Caco-2 (cell line): ENCODE measurements around the gene C1QL1. TPM values are rescaled to one million over a fixed set of nuclear protein-coding genes. Genes with fewer than 3 reads are reported as not detected.
A peak's percentile ranks its signal among the peaks of the same experiment; 100 is the strongest.

Experiments
- BruUV-seq: library from RNA; stranded (reverse); fragments of 400-500 nt; replicated peaks from 2 replicates; lab custom pipeline; 2021; lab: Mats Ljungman, UMichigan
- CTCF ChIA-PET: fragments of 300-600 bp; sonication (Branson Sonifier 250); formaldehyde crosslinking; loops from one replicate; lab custom pipeline; 2022; ENCODE audit warnings: antibody characterized with exemption; lab: Charles Lee
- POLR2A ChIA-PET: fragments of 300-600 bp; sonication (Branson Sonifier 250); formaldehyde crosslinking; loops from one replicate; lab custom pipeline; 2022; ENCODE audit warnings: antibody characterized with exemption; lab: Charles Lee
- DNase-seq, 2 experiments: peaks; one replicate each; pipeline versions ENCODE4 v3.0.0 to v3.0.0-alpha.2; 2020 to 2022
- H3K27me3 ChIP-seq: replicated peaks from 2 replicates; pipeline ENCODE4 v1.6.0; 2011; ENCODE audit warnings: low read length; ENCODE audit not compliant: control insufficient read depth, insufficient read depth
- H3K36me3 ChIP-seq: 2 replicates; pipeline ENCODE4 v1.5.1; 2011; ENCODE audit warnings: low read length; ENCODE audit not compliant: control insufficient read depth, insufficient read depth
- H3K4me1 ChIP-seq: fragments of 250-450 bp; sonication (Bioruptor Pico); 2 replicates; pipeline ENCODE4 v1.5.1; 2020; ENCODE audit warnings: mild to moderate bottlenecking
- H3K4me3 ChIP-seq: 2 replicates; pipeline ENCODE4 v1.5.1; 2011; ENCODE audit warnings: low read depth, mild to moderate bottlenecking, control low read depth, low read length
- H3K9me3 ChIP-seq: fragments of 250-450 bp; sonication (Bioruptor Pico); 2 replicates; pipeline ENCODE4 v1.5.1; 2020; ENCODE audit warnings: mild to moderate bottlenecking, moderate library complexity
- H3K27ac Mint-ChIP-seq: one replicate; pipeline ENCODE4 v1.8.0; 2022; ENCODE audit warnings: mixed read lengths; ENCODE audit not compliant: unreplicated experiment
- H3K27me3 Mint-ChIP-seq: one replicate; pipeline ENCODE4 v1.8.0; 2022; ENCODE audit warnings: mixed read lengths; ENCODE audit not compliant: insufficient read depth, unreplicated experiment
- H3K36me3 Mint-ChIP-seq: one replicate; pipeline ENCODE4 v1.8.0; 2022; ENCODE audit warnings: mild to moderate bottlenecking, mixed read lengths; ENCODE audit not compliant: insufficient read depth, unreplicated experiment
- H3K4me1 Mint-ChIP-seq: one replicate; pipeline ENCODE4 v1.8.0; 2022; ENCODE audit warnings: low read depth, mixed read lengths; ENCODE audit not compliant: unreplicated experiment
- H3K4me3 Mint-ChIP-seq: one replicate; pipeline ENCODE4 v1.8.0; 2022; ENCODE audit warnings: mild to moderate bottlenecking, moderate library complexity, mixed read lengths; ENCODE audit not compliant: unreplicated experiment
- H3K9me3 Mint-ChIP-seq: one replicate; pipeline ENCODE4 v1.8.0; 2022; ENCODE audit warnings: mixed read lengths; ENCODE audit not compliant: unreplicated experiment
- CTCF ChIP-seq, 2 experiments: fragments of 200-600 bp in 1 of 2; IDR thresholded peaks; 1 replicate in 1 of 2; 2 replicates in 1 of 2; pipeline versions ENCODE4 v1.5.1 to v1.8.0; 2011 to 2022; ENCODE audit warnings: antibody characterized with exemption in 1 of 2, control low read depth in 1 of 2, inconsistent platforms in 1 of 2, low read depth in 1 of 2, low read length in 1 of 2, mild to moderate bottlenecking in 1 of 2, moderate library complexity in 1 of 2; ENCODE audit not compliant: insufficient read depth in 1 of 2, severe bottlenecking in 1 of 2, unreplicated experiment in 1 of 2
- intact Hi-C: fragments of 100-400 bp; cut with micrococcal nuclease; formaldehyde crosslinking; loops from one replicate; pipeline ENCODE4 v1.10.0; 2022; ENCODE audit not compliant: unreplicated experiment
- total RNA-seq: library from RNA; stranded (reverse); gene quantifications from 2 replicates; pipeline ENCODE4 v1.2.3, GENCODE V29; 2022

C1QL1 gene
- total RNA-seq, 1 experiment from 2014 or later: 5.2 TPM

- POLR2A ChIA-PET: no interaction called here
- intact Hi-C loops: no loop called here
- CTCF ChIA-PET: interaction anchor here (0.5 to 1.0 kb wide), 2 partner anchors 10 to 25 kb away, joined by 4 to 5 read pairs; no protein-coding TSS in a partner anchor
- Histone ChIP-seq H3K36me3 (no peaks in the 10 kb centered on the region), H3K9me3 (no peaks in the 10 kb centered on the region), H3K4me1 (peaks cover 6% of the 10 kb centered on the region), H3K27me3 (no peaks in the 10 kb centered on the region), H3K4me3 (no peak overlapping the region)
- no peak for DNase-seq
- Mint-ChIP-seq H3K27ac (no peak overlapping the region), H3K27me3 (peaks cover 11% of the 10 kb centered on the region), H3K4me1 (no peaks in the 10 kb centered on the region), H3K36me3 (no peaks in the 10 kb centered on the region), H3K9me3 (no peaks in the 10 kb centered on the region), H3K4me3 (no peak overlapping the region)
- no TSS peak for BruUV-seq
- TF ChIP-seq CTCF (IDR thresholded peaks at IDR 0.05; ENCODE audit: insufficient read depth in 1 of 2, low read depth in 1 of 2, low read length in 1 of 2, severe bottlenecking in 1 of 2, unreplicated experiment in 1 of 2): no peak
Measured at GRCh38 chr17:44971776-44972483, 3.8 kb upstream of the C1QL1 start.

GRCh38 chr17:44970136-44970741 lies 2.1 kb upstream of the C1QL1 start:
- Mint-ChIP-seq H3K9me3 (no peaks in the 10 kb centered on the region), H3K27ac (no peak overlapping the region), H3K27me3 (peaks cover 15% of the 10 kb centered on the region), H3K4me1 (no peaks in the 10 kb centered on the region), H3K36me3 (no peaks in the 10 kb centered on the region), H3K4me3 (peak overlapping the region; percentile 77)
- Histone ChIP-seq H3K27me3 (peaks cover 1% of the 10 kb centered on the region; the same call in 1 of the 2 replicates), H3K4me3 (peak overlapping the region; percentile 34), H3K36me3 (no peaks in the 10 kb centered on the region), H3K4me1 (peaks cover 6% of the 10 kb centered on the region), H3K9me3 (no peaks in the 10 kb centered on the region)
- CTCF ChIA-PET: interaction anchor here (0.9 to 1.0 kb wide), 2 partner anchors 24 to 50 kb away, joined by 3 to 6 read pairs; no protein-coding TSS in a partner anchor
- no peak for TF ChIP-seq CTCF (IDR thresholded peaks at IDR 0.05; ENCODE audit: insufficient read depth in 1 of 2, low read depth in 1 of 2, low read length in 1 of 2, severe bottlenecking in 1 of 2, unreplicated experiment in 1 of 2)
- DNase-seq: peak in 1 of 2 experiments; percentile 24
- POLR2A ChIA-PET: interaction anchor here (0.5 kb wide), 1 partner anchor 752 kb away, joined by 6 read pairs; no protein-coding TSS in a partner anchor
- intact Hi-C loops: no loop called here
- BruUV-seq: no TSS peak

GRCh38 chr17:44969144-44969780 lies 1.2 kb upstream of the C1QL1 start:
- H3K27me3 ChIP-seq: peaks cover 1% of the 10 kb centered on the region; the same call in 1 of the 2 replicates
- Mint-ChIP-seq H3K4me3 (peak overlapping the region; percentile 77), H3K4me1 (no peaks in the 10 kb centered on the region), H3K9me3 (no peaks in the 10 kb centered on the region), H3K27ac (no peak overlapping the region), H3K27me3 (peaks cover 15% of the 10 kb centered on the region), H3K36me3 (no peaks in the 10 kb centered on the region)
- ChIA-PET CTCF (interaction anchor here (1.3 to 1.6 kb wide), 6 partner anchors 8 to 80 kb away, joined by 3 to 10 read pairs (median 4); no protein-coding TSS in a partner anchor), POLR2A (interaction anchor here (1.0 to 1.6 kb wide), 2 partner anchors 22 to 70 kb away, joined by 3 to 10 read pairs; no protein-coding TSS in a partner anchor)
- H3K36me3 ChIP-seq: no peaks in the 10 kb centered on the region
- intact Hi-C loops: loop anchor here (2.0 to 5.0 kb wide), 2 partner anchors 47 to 50 kb away; no protein-coding TSS in a partner anchor
- H3K9me3 ChIP-seq: no peaks in the 10 kb centered on the region
- peaks cover 6% of the 10 kb centered on the region for H3K4me1 ChIP-seq
- DNase-seq: no peak
- H3K4me3 ChIP-seq: no peak overlapping the region; the same call in 1 of the 2 replicates
- no TSS peak for BruUV-seq
- TF ChIP-seq CTCF (IDR thresholded peaks at IDR 0.05; ENCODE audit: insufficient read depth in 1 of 2, low read depth in 1 of 2, low read length in 1 of 2, severe bottlenecking in 1 of 2, unreplicated experiment in 1 of 2): no peak
